ENCODE data around the gene CCR1.
"Not testable (repeated sequence)": the region's sequence is repeated elsewhere in the genome, so short reads cannot be mapped to it uniquely, and the experiment has no call there.

CCR1 gene

DNA sequence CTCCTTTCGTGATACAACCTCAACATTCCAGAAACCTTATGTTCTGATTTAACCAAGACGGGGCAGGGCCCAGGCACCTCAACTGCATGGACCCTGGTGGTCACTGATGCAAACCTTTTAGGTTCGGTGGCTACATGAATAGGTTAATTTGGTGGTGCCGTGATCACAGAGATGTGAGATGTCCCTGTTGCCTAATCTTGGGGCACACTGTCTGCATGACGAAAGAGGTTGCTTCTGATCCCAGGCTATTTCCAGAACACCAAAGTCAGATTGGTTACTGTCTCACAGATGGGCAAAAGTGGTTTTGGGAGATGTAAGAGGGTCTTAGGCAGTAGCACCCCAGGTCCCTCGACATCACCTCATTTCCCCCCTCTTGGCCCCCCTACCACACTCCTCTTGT, 4.0 kb upstream of the CCR1 start:
- DNase-seq (ENCODE audit: low spot score): no peak

GRCh38 chr3:46209746-46210470, 1.8 kb upstream of the CCR1 start:
- peak; percentile 22 for DNase-seq (ENCODE audit: low spot score)

DNA sequence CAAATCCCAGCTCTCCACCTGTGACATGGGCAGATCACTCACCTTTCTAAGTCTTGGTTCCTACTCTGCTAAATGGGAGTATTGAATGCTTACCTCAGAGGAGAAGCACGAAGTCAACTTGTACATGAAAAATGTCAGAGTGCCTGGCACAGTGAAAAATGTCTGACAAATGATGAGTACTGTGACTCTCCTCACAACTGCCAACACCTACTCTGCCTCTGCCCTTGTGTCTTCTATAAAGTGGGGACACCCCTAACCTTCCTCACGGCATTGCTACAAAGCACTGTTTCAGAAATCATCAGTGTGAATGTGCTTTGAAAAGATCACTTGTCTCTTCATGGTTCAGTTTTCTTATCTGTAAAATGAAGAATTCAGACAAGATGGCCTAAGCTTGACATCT, 940 bp upstream of the CCR1 start:
- no peak for DNase-seq (ENCODE audit: low spot score)

- not testable (repeated sequence) for DNase-seq (ENCODE audit: low spot score)
These were observed 599 bp downstream of the CCR1 start for GRCh38 chr3:46207514-46207913.

- DNase-seq (ENCODE audit: low spot score): no peak
These were observed 1.7 kb downstream of the CCR1 start for GRCh38 chr3:46206282-46207015.

DNA sequence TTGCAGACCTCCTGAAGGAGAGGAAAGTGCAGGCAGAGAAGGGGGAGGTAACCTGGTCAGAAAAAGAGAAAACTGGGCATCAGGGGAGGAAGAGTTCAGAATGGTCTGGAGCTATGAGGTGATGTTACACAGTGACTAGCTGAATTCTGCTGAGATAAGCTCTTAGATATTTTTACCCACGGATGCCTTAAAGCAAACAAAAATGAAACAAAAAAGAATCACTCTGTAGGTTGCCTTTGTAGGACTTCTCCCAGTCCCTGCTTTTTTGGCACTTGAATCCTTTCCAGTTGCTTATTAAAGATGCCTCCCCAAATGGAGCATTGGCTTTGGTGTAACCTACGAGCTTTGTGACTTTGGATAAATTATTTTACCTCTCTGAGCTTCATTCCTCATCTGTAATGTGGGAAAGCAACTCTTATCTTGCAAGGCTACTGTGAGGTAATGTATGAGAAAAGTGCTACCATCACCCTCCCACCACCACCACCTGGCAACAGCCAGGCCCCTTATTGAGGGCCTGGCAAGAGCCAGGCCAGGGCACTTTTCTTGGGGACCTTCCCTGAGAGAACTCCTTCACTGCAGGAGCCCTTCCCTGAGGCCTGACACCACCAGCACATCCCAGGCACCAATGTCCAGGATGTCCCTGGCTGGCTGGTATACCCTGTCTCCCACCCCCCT, 2.7 kb downstream of the CCR1 start:
- DNase-seq (ENCODE audit: low spot score): no peak

- DNase-seq (ENCODE audit: low spot score): no peak
These were observed 4.4 kb downstream of the CCR1 start for GRCh38 chr3:46203681-46204080.

- DNase-seq (ENCODE audit: low spot score): no peak
These were observed 5.6 kb downstream of the CCR1 start for GRCh38 chr3:46202535-46202934.

DNA sequence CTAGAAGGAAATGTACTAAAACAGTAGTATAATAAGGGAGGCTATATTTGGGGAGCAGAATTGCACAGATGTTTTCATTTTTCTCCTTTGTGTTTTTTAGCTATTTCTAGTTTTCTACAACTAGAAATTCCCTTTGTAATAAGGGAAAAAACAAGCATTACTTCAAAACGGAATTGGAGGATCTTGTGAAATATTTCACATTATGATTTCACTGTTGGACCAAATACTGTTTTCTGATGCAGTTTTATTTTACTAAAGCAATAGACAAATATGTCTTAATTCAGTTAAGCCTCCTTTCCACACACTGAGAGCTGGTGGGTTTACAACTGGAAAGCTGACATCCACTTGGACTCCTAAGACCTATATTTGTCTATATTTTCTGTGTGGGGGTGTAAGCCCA, 7.3 kb downstream of the CCR1 start:
- DNase-seq (ENCODE audit: low spot score): no peak

DNA sequence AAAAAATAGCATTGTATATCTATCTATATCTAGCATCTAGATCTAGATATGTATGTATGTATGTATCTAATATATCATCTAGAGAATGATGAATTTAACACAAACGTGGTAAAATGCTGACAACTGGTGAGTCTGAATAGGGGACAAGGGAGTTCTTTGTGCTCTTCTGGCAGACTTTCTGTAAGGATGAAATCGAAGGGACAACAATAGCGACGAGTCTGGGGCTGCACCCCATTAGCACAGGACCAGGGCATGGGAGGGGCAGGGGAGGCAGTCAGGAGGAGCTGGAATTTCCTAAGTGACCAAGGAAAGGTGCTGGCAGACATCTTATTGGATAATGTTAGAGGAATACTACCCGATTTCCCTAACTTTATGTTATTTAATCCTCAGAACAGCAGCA, 7.9 kb downstream of the CCR1 start:
- no peak for DNase-seq (ENCODE audit: low spot score)

DNA sequence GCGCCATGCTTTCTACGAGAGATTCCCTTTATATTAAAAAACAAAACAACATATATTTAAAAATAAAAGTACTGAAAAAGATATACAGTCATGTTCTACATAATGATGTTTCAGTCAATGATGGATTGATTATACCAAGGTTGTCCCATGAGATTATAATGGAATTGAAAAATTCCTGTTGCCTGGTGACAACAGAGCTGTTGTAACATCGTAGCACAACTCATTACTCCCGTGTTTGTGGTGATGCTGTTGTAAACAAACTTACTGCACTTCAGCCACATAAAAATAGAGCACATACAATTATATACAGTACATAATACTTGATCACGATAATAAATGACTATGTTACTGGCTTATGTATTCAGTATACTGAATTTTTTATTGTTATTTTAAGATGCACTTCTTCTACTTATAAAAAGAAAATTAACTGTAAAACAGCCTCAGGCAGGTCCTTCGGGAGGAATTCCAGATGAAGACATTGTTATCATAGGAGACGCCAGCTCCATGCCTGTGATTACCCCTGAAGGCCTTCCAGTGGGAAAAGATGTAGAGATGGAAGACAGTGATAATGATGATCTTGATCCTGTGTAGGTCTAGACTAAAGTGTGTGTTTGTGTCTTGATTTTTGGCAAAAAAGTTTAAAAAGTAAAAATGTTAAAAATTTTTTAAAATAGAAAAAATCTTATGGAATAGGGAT, 11.7 kb downstream of the CCR1 start:
- DNase-seq (ENCODE audit: low spot score): no peak

- no peak for DNase-seq (ENCODE audit: low spot score)
These were observed 13.1 kb downstream of the CCR1 start for GRCh38 chr3:46194868-46195553.

GRCh38 chr3:46193436-46193835, 14.7 kb downstream of the CCR1 start:
- DNase-seq (ENCODE audit: low spot score): no peak

GRCh38 chr3:46192939-46193338, 15.2 kb downstream of the CCR1 start:
- DNase-seq (ENCODE audit: low spot score): no peak

GRCh38 chr3:46191730-46192129, 16.4 kb downstream of the CCR1 start:
- DNase-seq (ENCODE audit: low spot score): no peak

DNA sequence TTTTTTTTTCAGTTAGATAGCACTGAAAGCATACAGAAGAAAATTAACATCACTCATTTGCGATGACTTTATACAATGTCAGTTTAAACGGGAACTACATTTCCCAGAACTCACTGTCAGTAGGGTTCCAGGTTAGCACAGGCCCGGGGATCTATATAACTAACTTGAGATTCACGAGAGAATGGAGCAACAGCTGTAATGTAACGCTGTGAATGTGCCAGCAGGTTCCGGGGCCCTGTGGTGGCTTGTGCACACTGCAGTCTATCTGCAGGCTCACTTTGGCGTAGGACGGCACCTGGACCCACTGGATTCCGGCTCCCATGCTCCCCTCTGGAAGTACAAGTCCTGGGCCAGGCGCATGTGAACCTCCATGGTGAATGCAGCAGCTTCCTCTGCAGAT, 19.4 kb downstream of the CCR1 start:
- DNase-seq (ENCODE audit: low spot score): no peak

- DNase-seq (ENCODE audit: low spot score): no peak
These were observed 20.2 kb downstream of the CCR1 start for GRCh38 chr3:46187876-46188275.

DNA sequence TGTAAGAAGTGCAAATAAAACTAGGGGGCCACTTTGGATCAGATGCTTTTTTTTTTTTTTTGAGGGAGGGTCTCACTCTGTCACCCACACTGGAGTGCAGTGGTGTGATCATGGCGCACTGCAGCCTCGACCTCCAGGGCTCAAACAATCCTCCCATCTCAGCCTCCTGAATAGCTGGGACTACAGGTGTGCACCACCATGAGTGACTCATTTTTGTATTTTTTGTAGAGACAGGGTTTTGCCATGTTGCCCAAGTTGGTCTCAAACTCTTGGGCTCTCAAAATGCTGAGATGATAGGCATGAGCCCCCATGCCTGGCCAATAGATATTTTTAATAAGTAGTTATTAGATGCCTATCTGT, 20.8 kb downstream of the CCR1 start:
- no peak for DNase-seq (ENCODE audit: low spot score)

DNA sequence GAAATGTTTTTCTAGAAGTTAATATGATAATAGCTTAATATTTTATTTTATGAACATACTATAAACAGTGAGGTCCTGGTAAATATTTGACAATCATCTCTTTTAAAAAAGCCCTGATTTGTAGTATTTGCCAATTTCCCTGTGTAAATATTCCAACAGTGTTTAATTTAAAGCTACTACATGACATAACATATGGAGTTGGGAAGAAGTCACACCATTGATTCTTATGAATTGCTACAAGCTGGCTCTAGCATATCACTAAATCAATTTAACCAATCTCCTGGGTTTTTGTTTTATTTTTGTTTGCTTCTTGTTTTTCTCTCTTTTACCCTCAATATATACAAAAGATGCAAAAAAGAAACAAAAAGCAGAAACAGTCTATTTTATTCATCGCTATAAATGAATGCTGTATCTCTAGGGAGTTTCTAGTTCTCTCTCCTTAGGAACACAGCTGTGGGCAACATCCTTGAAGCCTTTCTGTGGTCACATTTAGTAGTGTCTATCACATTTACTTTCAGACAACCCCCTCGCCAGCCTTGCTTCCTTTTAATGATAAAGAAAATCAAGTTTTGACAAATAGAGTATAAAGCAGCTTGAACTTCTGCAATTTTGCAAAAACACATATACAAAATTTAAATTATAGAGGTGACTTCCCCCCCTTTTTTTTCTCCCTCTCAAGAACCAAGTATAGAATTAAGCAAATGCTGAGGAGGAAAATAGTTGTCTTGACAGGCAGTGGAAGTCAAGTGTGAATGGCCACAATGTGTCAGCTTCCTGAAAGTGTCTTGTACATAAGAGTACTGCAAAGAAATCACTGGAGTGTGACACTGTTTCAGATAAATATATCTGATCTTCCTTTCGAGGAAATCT, 21.4 kb downstream of the CCR1 start:
- no peak for DNase-seq (ENCODE audit: low spot score)

GRCh38 chr3:46184469-46184868, 23.6 kb downstream of the CCR1 start:
- DNase-seq (ENCODE audit: low spot score): peak; percentile 46

DNA sequence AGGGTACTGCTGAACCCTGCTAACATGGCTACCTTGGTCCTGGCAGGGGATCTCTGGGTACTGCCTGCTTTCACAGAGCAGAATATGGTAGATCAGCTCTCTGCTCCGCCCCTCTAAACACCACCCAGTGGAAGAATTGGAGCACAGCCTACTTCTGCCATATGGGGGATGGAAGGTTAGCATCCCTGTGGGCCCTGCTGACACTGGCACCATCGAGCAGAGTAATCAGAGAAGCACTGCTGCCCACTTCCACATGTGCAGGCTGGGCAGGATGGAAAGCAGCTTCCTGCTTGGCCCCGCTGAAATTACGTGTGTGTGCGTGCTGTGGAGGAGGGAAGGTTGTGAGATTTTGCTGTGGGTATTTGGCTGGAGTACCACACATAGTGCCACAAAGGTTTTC, 24.8 kb downstream of the CCR1 start:
- no peak for DNase-seq (ENCODE audit: low spot score)

Measured in GM03348 (cell line).